Measurements from ENCODE around the gene SUOX.

GRCh38 chr12:55991110-55991509 lies 6.0 kb upstream of the SUOX start:
- TF ChIP-seq CTCF (IDR thresholded peaks at IDR 0.05) (no peak), POLR2AphosphoS5 (IDR thresholded peaks at IDR 0.05) (no peak), POLR2A (IDR thresholded peaks at IDR 0.05; ENCODE audit: low read depth) (no peak)
